PC-3 (cell line): ENCODE data around the gene S100A16.

ENCODE experiments used
- CTCF ChIP-seq: fragments of 300-600 bp; sonication (generic); conservative IDR thresholded peaks from 2 replicates; pipeline ENCODE4 v1.5.1; 2017; ENCODE audit warnings: antibody characterized with exemption, low read depth, mild to moderate bottlenecking, low read length
- EZH2phosphoT487 ChIP-seq: fragments of 300-600 bp; sonication (generic); IDR thresholded peaks from 2 replicates; pipeline ENCODE4 v1.6.1; 2018; ENCODE audit warnings: mild to moderate bottlenecking, antibody characterized with exemption, low read length, borderline replicate concordance

- no peak for TF ChIP-seq CTCF
- TF ChIP-seq EZH2phosphoT487: no peak
Measured at GRCh38 chr1:153638261-153638660, 25.3 kb upstream of the S100A16 start.
